ENCODE measurements around the gene PUM1.
"Not testable (repeated sequence)": the region's sequence is repeated elsewhere in the genome, so short reads cannot be mapped to it uniquely, and the experiment has no call there.

The PUM1 gene, protein sequence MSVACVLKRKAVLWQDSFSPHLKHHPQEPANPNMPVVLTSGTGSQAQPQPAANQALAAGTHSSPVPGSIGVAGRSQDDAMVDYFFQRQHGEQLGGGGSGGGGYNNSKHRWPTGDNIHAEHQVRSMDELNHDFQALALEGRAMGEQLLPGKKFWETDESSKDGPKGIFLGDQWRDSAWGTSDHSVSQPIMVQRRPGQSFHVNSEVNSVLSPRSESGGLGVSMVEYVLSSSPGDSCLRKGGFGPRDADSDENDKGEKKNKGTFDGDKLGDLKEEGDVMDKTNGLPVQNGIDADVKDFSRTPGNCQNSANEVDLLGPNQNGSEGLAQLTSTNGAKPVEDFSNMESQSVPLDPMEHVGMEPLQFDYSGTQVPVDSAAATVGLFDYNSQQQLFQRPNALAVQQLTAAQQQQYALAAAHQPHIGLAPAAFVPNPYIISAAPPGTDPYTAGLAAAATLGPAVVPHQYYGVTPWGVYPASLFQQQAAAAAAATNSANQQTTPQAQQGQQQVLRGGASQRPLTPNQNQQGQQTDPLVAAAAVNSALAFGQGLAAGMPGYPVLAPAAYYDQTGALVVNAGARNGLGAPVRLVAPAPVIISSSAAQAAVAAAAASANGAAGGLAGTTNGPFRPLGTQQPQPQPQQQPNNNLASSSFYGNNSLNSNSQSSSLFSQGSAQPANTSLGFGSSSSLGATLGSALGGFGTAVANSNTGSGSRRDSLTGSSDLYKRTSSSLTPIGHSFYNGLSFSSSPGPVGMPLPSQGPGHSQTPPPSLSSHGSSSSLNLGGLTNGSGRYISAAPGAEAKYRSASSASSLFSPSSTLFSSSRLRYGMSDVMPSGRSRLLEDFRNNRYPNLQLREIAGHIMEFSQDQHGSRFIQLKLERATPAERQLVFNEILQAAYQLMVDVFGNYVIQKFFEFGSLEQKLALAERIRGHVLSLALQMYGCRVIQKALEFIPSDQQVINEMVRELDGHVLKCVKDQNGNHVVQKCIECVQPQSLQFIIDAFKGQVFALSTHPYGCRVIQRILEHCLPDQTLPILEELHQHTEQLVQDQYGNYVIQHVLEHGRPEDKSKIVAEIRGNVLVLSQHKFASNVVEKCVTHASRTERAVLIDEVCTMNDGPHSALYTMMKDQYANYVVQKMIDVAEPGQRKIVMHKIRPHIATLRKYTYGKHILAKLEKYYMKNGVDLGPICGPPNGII

DNA sequence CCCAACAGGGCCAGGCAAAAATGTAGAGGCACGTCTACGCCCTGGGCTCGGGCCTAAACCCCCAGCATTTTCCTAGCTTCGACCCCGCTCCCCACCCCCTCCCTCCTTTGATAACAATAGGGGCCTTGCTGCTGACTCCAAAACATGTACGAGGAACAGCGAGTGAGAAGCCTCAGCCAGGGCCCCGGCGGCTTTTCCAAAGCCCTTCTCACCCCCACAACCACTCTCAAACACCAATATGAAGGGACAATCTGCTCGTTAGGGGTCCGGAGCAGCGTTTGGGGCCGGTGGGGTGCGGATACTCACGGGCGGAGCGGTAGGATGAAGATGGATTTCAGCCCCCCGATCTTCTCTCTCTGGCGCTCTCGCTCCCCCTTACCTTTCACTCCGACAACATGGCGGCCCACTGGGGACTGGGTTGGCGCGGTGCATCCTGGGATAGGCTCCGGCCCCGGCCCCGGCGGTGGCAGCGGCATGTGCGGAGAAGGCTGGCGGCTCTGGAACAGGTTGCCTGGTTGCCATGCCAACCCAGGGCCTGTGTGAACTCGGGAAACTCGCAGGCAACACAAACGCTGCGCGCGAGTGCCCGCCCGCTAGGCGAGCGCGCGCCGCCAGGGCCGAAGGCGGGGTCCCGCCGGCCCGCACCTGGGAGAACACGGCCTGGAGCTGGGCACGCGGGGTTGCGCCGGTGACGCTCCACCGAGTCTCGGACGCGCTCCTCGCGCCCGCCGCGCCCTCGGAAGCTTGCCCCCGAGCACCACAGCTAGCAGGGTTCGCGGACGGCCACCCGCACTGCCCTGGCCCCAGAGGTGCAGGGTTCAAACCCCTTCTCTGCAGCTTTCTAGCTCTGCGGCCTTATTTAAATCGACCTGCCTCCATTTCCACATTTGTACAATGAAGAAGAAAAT, at the start of gene PUM1:
PUM1 (minus strand) TSS at position 408 of the 908 bp plus-strand sequence. CDS start 6,151 bp downstream, outside the sequence.
- peak; percentile 97 for DNase-seq (ENCODE audit: low read depth)

DNA sequence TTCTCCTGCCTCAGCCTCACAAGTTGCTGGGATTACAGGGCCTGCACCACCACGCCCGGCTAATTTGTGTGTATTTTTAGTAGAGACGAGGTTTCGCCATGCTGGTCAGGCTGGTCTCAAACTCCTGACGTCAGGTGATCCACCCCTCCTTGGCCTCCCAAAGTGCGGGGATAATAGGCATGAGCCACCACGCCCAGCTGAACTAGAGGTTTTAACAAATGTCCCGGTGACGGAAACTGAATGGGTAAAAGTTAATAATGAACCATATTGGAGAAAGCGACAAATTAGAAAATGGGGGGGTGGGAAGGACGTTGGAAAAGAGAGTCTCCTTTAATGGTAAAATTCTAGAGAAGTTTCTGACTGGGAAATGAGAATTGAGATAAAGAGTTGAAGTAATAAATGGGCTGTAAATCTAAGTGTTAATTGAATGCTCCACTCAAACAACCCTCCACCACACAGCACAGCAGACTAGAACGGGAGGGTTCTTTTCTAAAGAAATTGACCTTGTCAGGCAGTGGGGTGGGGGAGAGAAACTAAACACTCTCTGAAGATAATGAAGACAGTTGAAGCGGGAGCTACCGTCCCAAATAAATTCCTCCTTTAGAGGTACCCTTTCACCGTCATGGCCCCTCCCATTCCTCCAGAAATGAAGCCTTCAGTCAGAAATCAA, 46.9 kb upstream of the PUM1 start:
- DNase-seq (ENCODE audit: low read depth): no peak

DNA sequence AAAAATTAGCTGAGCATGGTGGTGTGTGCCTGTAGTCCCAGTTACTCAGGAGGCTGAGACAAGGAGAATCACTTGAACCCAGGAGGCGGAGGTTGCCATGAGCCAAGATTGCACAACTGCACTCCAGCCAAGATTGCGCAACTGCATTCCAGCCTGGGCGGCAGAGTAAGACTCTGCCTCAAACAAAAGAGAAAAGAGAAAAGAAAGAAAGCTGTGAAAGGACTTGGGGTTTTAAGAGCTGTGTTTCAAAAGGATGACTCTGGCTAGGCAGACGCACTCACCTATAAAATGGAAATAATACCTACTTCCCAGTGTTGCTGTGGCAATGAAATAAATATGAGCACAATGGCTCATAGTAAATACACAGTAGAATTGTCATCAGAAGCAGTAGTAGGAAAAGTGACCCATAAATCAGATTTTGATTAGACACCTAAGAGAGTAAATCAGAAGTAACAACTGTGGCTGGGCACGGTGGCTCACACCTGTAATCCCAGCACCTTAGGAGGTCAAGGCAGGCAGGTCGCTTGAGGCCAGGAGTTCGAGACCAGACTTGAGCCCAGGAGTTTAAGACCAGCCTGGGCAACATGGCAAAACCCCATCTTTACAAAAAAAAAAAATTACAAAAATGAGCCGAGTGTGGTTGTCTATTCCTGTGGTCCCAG, 45.9 kb upstream of the PUM1 start:
- peak; percentile 69 for DNase-seq (ENCODE audit: low read depth)

DNA sequence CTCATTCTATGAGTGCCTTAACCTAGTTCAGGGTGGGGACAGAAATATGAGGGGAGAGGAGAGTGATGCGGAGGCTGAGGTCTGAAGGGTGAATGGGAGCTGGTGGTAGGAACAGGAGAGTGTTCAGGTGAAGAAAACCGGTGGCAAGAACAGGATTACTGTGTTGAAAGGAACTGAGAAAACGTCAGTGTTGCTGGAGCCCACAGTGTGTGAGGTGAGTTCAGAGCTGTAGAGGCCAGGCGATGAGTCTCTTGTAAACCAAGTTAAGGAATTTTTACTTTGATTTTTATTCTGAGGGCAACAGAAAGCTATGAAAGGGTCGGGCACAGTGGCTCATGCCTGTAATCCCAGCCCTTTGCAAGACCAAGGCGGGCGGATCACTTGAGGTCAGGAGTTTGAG, 45.3 kb upstream of the PUM1 start:
- no peak for DNase-seq (ENCODE audit: low read depth)

DNA sequence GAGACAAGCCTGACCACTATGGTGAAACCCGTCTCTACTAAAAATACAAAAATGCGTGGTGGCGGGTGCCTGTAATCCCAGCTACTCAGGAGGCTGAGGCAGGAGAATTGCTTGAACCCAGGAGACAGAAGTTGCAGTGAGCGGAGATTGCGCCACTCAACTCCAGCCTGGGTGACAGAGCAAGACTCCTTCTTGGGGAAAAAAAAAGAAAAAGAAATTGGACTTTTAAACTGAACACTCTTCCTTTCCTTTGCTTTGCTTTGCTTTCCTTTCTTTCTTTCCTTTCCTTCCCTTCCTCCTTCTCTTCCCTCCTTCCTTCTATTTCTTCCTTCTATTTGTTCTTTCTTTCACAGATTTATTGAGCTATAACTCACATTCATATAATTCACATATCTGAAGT, 43.3 kb upstream of the PUM1 start:
- no peak for DNase-seq (ENCODE audit: low read depth)

DNA sequence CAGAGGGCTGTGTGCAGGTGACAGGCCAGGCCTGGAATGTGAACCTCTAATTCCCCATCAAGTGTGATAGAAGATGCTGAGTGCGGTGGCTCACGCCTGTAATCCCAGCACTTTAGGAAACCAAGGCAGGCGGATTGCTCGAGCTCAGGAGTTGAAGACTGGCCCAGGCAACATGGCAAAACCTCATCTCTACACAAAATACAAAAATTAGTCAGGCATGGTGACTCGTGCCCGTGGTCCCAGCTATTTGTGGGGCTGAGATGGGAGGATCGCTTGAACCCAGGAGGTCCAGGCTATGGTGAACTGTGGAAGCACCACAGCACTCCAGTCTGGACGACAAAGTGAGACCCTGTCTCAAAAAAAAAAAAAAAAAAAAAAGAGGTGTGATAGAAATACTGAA, 40.1 kb upstream of the PUM1 start:
- DNase-seq (ENCODE audit: low read depth): no peak

DNA sequence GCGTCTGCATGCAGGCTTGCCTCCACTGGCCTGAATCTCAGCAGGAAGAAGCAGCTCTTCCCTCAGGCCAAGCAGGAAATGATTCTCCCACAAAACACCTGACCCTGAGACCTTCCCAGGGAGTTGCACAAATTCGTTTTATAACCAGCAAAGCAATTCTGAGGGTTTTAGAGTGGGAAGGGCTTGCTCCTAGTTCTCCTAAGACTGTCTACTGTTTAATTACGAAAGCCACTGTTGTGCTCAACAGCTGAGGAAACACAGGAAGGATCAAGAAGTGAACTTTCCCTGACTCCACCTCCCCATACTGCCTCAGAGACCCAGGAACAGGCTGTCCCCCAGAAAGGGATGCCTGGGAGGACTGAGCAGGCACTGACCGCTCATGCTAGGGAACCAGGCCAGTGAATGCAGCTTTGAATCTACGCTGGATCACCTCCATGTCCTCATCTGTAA, 37.0 kb upstream of the PUM1 start:
- peak; percentile 18 for DNase-seq (ENCODE audit: low read depth)

DNA sequence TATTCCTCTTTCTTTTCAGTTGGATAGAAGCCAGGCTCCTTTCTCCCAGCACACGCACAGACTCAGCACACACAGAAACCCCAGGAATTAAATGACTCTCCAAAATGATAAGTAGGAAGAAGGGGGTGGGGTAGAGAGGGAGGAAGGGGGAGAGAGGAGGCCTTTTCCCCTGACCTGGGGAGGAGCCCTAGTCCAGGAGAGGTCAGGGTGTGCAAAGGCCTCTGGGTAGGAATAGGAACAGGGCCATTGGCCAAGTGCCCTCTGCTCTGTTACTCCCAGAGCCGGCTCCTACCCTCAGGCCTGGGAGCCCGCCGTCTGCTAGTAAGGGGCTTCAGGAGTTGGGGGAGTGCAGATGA, 35.6 kb upstream of the PUM1 start:
- DNase-seq (ENCODE audit: low read depth): peak; percentile 24

DNA sequence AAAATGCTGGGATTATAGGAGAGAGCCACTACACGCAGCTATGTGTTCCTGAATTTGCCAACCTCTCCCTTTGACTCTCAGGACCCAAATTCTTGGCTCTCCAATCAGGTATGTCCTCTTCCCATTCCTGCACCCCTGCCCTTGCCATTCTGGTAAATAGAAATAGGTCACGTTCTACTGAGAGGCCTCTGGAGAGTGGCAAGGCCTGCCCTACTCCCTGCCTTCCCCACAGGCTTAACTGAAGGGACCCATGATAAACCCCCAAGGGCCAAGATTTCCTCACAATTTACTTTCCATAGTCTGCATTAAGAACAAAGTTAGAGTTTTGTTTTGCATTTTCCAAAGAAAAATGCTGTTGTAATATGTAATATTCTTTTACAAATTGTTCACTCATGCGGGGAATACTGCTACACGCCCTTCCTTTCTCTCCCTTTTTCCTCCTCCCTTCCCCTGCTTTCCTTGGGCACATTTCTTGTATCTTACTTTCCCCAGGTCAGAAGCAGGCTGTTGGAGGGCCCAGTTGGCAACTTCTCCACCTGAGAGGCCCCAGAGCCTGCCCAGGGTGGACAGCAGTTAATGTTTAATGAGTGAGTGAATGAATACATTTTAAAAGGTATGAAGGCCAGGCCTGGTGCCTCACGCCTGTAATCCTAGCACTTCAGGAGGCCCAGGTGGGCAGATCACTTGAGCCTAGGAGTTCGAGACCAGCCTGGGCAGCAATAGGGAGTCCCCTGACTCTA, 33.9 kb upstream of the PUM1 start:
- no peak for DNase-seq (ENCODE audit: low read depth)

DNA sequence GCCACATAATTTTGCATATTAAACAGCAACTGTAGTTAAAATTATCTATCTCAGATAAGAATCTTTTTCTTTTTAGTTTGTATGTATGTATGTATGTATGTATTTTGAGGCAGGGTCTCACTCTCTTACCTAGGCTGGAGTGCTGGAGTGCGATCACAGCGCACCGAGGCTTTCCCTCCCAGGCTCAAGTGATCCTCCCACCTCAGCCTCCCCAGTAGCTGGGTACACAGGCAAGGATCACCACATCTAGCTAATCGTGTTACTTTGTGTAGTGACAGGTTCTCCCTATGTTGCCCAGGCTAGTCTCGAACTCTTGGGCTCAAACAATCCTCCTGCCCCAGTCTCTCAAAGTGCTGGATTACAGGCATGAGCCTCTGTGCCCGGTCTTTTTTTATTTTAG, 30.5 kb upstream of the PUM1 start:
- no peak for DNase-seq (ENCODE audit: low read depth)

DNA sequence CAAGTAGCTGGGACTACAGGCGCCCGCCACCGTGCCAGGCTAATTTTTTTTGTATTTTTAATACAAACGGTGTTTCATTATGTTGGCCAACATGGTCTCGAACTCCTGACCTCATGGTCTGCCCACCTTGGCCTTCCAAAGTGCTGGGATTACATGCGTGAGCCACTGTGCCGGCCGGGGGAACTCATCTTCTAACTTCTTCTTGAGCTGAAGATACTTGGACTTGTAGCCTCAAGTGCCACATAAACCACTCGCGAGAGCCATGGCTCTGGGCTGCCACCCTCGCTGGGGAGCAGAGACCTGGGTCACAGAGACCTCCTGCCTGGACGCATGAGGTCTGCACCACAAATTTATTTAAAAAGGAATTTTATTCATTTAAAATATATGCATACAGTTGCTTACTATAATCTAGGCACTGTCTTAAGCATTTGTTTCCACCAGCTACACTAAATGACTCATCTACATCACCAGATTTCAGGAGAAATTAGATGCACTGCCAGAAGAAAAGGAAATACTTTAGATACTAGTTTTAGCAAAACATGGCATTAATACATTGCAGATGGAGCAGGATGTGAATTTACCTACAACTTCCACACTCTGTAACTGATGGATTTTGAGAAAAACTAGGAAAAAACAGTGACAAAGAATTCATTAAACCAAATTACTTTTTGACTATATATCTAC, 29.9 kb upstream of the PUM1 start:
- peak; percentile 67 for DNase-seq (ENCODE audit: low read depth)

DNA sequence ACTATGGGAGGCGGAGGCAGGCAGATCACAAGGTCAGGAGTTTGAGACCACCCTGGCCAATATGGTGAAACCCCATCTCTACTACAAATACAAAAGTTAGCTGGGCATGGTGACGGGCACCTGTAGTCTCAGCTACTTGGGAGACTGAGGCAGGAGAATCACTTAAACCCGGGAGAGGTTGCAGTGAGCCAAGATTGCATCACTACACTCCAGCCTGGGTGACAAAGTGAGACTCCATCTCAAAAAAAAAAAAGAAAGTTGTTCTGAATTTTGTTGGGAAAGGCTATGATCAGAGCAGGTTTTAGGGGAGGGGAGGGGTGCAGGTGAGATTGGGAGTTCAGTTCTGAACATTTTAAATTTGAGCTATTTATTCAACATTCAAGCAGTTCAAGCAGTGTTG, 22.6 kb upstream of the PUM1 start:
- not testable (repeated sequence) for DNase-seq (ENCODE audit: low read depth)

DNA sequence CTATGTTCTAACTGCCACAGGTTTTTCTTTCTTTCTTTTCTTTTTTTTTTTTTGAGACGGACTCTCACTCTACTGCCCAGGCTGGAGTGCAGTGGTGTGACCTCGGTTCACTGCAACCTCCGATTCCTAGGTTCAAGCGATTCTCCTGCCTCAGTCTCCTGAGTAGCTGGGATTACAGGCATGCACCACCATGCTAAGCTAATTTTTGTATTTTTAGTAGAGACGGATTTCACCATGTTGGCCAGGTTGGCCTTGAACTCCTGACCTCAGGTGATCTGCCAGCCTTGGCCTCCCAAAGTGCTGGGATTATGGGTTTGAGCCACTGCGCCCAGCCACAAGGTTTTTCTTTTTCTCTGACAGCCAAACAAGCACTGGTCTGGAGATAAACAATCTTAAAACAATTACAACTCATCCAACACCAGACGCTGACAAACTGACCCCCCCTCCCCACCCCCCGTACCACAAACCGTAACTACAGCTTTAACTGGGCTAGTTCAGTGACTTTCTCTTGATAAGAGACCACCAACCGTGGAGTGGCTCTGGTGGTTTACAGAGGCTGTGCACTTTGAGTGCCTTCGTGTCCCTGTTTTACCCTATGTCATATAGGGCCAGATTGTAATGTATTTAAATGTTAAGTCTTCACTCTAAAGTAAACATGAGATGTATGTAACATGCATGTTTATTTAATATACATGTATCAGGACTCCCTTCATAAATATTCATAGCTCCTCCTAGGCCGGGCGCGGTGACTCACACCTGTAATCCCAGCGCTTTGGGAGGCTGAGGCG, 19.5 kb upstream of the PUM1 start:
- DNase-seq (ENCODE audit: low read depth): no peak

DNA sequence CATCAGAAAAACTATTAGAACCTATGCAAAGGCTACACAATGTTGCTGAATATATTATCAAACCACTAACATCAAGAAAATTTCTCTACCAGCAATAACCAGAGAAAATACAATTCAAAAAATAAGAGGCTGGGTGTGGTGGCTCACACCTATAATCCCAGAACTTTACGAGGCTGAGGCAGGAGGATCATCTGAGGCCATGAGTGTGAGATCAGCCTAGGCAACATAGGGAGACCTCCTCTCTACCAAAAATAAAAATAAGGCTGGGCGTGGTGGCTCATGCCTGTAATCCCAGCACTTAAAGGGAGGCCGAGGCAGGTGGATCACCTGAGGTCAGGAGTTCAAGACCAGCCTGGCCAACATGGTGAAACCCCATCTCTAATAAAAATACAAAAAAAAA, 16.9 kb upstream of the PUM1 start:
- DNase-seq (ENCODE audit: low read depth): no peak

DNA sequence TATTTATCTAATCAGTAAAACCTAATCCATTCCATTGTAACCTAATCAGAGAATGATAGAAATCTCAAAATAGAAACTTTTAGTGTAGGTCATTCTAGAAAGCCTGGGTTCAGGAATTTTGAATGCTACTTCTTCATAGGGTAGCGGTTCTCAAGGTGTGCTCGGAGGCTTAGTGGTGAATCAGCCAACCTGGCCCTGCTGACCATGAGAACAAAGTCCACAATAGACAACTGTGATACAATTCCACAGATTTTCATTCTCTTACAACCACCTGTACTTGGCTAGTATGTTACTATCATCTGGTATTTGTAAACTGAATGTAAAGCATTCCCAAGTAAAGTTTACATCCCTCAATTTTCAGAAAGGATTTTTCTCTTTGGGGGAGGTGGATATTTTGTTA, 7.5 kb upstream of the PUM1 start:
- no peak for DNase-seq (ENCODE audit: low read depth)

DNA sequence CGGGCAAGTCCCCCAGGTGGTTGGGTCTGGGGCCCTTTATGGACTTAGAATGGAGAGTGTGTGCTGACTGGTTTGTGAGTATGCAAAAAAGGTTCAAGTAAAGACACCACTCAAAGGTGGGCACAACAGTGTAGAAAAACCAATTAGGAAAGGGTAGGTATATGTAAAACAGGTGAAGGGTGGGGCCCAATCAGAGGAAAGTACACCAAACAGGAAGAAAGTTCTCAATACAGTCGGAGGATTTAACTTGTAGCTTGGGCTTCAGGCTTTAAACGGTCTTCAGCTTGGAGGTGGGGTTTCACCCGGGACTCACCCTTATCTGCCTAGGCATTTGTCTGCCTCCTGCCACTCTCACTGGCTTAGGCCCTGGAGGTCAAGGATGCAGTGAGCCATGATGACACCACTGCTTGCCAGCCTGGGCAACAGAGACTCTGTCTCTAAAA, 6.8 kb upstream of the PUM1 start:
- DNase-seq (ENCODE audit: low read depth): no peak

DNA sequence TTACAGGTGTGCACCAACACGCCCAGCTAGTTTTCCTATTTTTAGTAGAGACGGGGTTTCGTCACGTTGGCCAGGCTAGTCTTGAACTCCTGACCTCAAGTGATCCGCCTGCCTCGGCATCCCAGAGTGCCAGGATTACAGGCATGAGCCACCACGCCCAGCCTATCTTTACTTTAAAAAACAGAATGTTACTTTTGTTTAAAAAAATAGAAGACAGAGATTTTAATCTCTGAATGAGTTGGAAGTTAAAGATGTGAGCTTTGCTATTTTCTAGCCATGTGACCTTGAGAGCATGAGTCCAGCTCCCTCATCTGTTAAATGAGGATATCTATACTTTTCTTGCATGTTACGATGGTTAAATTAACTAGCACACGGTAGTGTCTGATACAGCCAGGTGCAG, 3.9 kb upstream of the PUM1 start:
- DNase-seq (ENCODE audit: low read depth): no peak

DNA sequence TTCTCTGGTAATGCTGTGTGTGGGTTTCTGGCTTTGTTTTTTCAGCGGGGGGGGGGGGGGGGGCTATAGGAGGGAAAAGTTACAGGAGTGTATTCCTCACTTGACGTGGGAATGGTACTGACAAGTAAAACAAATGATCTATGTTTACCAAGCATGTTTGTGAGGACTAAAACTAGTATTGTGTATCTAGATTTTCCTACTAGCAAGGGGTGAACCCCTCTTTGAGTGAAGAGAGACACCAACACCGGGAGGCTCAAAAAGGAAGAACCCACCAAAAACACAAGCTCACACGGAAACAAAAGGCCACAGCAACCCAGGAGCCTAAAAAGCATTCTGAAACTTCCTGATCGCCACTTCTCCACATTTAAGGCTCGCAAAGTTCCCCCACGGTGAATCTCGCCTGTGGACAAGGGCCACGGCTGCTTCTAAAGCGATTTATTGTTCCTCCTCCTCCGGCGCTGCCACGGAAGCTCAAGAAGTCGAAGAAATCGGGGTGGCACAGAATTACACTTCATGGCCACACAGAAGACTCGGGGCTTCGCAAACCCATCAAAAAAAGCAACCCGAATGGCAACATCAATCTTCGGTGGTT, 703 bp downstream of the PUM1 start:
- DNase-seq (ENCODE audit: low read depth): peak; percentile 6
